Psoas muscle (tissue), 8 donors: ENCODE results near the gene BAHCC1. TPM values are rescaled to one million over a fixed set of nuclear protein-coding genes. Genes with fewer than 3 reads are reported as not detected.
"Not testable (repeated sequence)": the region's sequence is repeated elsewhere in the genome, so short reads cannot be mapped to it uniquely, and the experiment has no call there.

Source experiments
- ATAC-seq, 4 donors: fragments of 200-7000 bp; cut with Tn5 transposase; one replicate each; pipeline ENCODE4 v1.9.1; 2020; ENCODE audit warnings: moderate library complexity in 3 of 4, mild to moderate bottlenecking in 2 of 4
- DNase-seq, 2 donors: peaks; one replicate each; pipeline ENCODE4 v3.0.0-alpha.2; 2020
- H3K27ac ChIP-seq: fragments of 200-600 bp; one replicate; pipeline ENCODE4 v1.8.0; 2022
- H3K27me3 ChIP-seq, 3 donors: fragments of 200-600 bp in 1 of 3; one replicate each; pipeline versions ENCODE4 v1.6.1 to v1.8.0; 2013 to 2022; ENCODE audit warnings: low read length in 2 of 3, mild to moderate bottlenecking in 2 of 3, moderate library complexity in 1 of 3; ENCODE audit not compliant: insufficient read depth in 3 of 3
- H3K36me3 ChIP-seq, 2 donors: fragments of 200-600 bp in 1 of 2; one replicate each; pipeline versions ENCODE4 v1.6.1 to v1.8.0; 2013 to 2022; ENCODE audit warnings: low read depth in 1 of 2, mild to moderate bottlenecking in 1 of 2, moderate library complexity in 1 of 2; ENCODE audit not compliant: insufficient read depth in 1 of 2
- H3K4me1 ChIP-seq: fragments of 200-600 bp; one replicate; pipeline ENCODE4 v1.8.0; 2022
- H3K4me3 ChIP-seq: fragments of 200-600 bp; one replicate; pipeline ENCODE4 v1.8.0; 2022; ENCODE audit warnings: mild to moderate bottlenecking
- H3K9me3 ChIP-seq: fragments of 200-600 bp; one replicate; pipeline ENCODE4 v1.8.0; 2022
- CTCF ChIP-seq: fragments of 200-600 bp; IDR thresholded peaks from one replicate; pipeline ENCODE4 v1.8.0; 2022; ENCODE audit warnings: antibody characterized with exemption
- WGBS, 3 donors: extraction: QIAGEN DNeasy Blood & Tissue Kit; methylation state at CpG; one replicate each; pipeline versions ENCODE4 v1.1.6 to v1.1.7; 2013; 5-methylcytosine and 5-hydroxymethylcytosine counted together
- intact Hi-C, 2 donors: fragments of 100-400 bp; cut with DNase I; formaldehyde crosslinking; loops; one replicate each; pipeline versions ENCODE4 v1.11.0 to v1.14.2; 2022
- polyA plus RNA-seq, 3 donors: library from polyadenylated mRNA; stranded (reverse); fragments of 200-250 nt; gene quantifications; one replicate each; pipeline ENCODE4 v1.2.3, GENCODE V29; 2013
- total RNA-seq, 4 donors: library from RNA; stranded (reverse); fragmentation: NEBNext Ultra II Directional in 2 of 4; extraction: Animal tissue kit (Norgen Biotek cat#: 25700) in 2 of 4; gene quantifications; one replicate each; pipeline versions ENCODE4 v1.2.1 to v1.2.4, GENCODE V29; 2021 to 2023
- donor health status: healthy with polysubstance abuse.
- donor health status: DM: no; HTN: no; CAD: no; lungs with moderate emphysema.
- donor health status: Bipolar disorder and iron deficiency.
- donor health status: healthy.
- donor health status: DM: yes; HTN: yes; CAD: no.
- donor health status: DM: no; HTN: no; CAD: no.
- donor health status: DM: no; HTN: no; CAD: no.
- donor health status: DM: yes; HTN: yes; CAD: no.

BAHCC1 gene
- total and polyA plus RNA-seq, 7 donors = 2.8 to 10.7 (median 6.6) TPM

DNA sequence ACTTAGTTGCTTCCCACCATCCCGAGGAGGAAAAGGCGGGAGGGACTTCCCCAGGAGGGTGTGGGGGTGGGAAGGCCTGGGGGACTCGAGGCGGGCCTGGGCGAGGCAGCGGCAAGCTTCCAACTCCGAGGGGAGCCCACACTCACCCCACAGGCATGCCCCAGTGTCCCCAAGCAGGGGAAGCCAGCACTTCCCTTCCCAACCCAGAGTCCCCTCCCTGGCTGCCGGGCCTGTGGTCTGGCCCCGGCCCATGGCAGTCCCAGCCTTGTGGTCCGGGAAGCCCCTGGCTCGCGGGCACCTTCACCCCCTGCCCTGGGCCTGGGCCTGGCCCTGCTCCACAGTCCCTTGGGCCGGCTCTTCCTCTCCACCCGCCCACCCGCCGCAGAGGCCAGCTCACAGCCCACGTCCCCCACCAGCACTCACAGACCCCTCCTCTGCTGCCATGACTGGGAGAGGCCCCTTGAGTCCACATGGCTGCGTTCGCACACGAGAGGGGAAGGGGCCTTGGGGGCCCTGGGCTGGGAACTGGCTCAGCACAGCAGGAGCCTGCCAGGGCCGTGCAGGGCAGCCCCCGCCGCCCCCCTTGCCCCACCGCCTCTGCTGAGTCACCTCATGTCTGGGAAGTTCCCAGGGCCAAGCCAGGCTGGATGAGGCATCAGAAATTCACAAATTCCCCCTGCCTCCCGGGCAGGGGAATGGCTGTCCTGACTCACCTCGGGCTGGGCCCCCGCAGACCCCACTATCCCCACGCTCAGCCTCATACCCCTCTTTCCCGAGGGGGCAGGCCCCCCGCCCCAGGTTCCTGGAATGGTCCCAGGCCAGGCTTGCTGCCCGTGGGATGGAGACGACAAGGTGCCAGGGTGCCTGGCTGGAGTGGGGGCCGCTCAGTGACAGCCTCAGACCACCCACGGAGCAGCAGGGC, 27.8 kb downstream of the BAHCC1 start:
- Histone ChIP-seq H3K4me1 (peaks cover 69% of the 10 kb centered on the region), H3K27me3 (no peaks in the 10 kb centered on the region), H3K36me3 (no peaks in the 10 kb centered on the region), H3K27ac (peak overlapping the region; percentile 72), H3K4me3 (peak overlapping the region; percentile 37), H3K9me3 (no peaks in the 10 kb centered on the region)
- TF ChIP-seq CTCF = no peak
- ATAC-seq (peak; percentile 38 to 58 (median 44)), DNase-seq (peak; percentile 86 to 89)
- 31 to 46% (median 44%) methylated on average over 23 to 34 of the region's 34 CpGs for WGBS, 3 donors
- intact Hi-C loops = loop anchor here in 1 of 2 donors (5.0 kb wide), 1 partner anchor 54 kb away; no protein-coding TSS in a partner anchor

DNA sequence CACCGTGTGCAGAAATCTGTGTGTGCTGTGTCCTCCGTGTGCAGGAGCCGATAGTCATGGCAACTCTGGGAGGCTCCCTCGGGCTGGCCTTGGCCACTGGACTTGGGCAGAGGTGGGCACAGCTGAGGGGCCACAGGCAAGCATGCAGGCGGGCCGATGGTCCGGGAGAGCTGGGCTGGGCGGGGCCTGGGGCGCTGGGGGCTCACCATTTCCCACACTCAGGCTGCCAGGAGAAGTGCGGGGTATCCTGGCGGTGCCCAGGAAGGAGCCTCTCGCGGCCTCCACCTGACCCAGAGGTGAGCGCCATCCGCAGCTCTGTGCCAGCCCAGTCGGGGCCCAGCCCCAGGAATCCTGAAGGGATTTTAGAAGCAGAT, 28.4 kb downstream of the BAHCC1 start:
- peak overlapping the region; percentile 35 for H3K4me3 ChIP-seq
- WGBS, 3 donors = 66 to 68% (median 67%) methylated on average over 9 to 16 of the region's 16 CpGs
- no peaks in the 10 kb centered on the region for H3K27me3 ChIP-seq
- no peaks in the 10 kb centered on the region for H3K9me3 ChIP-seq
- H3K27ac ChIP-seq = peak overlapping the region; percentile 72
- TF ChIP-seq CTCF = no peak
- intact Hi-C loops = loop anchor here in 1 of 2 donors (5.0 kb wide), 1 partner anchor 54 kb away; no protein-coding TSS in a partner anchor
- no peaks in the 10 kb centered on the region for H3K36me3 ChIP-seq
- peaks cover 70% of the 10 kb centered on the region for H3K4me1 ChIP-seq
- DNase-seq = no peak
- no peak for ATAC-seq

DNA sequence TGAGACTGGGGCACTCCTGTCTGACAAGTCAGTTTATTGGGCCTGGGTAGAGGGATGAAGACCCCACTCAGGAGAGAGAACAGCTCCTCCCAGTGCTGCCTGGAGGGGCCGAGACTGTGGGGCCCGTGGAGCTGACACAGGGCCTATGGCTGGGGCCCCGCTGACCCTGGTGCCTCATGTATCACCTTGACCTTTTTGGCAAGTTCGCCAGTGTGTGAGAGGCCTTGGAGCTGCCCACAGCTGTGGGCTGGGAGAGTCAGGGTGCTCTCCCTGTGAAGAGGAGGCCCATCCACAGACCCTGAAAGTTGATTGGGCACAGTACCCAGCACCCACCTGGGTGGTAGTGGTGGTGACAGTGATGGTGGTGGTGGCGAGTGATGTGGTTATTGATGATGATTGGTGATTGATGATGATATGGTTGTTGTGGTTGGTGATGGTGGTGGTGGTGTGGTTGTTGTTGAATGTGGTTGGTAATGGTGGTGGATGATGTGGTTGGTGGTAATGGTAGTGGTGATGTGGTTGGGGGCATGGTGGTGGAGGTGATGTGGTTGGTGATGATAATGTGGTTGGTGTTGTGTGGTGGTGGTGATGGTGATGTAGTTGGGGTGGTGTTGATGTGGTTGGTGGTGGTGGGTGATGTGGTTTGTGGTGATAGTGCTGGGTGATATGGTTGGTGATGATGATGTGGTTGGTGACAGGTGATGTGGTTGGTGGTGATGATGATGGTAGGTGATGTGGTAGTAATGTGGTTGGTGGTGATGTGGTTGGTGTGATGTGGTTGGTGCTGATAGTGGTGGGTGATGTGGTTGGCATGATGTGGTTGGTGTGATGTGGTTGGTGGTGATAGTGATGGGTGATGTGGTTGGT, 29.1 kb downstream of the BAHCC1 start:
- Histone ChIP-seq H3K9me3 (no peaks in the 10 kb centered on the region), H3K4me1 (peaks cover 72% of the 10 kb centered on the region), H3K36me3 (no peaks in the 10 kb centered on the region), H3K27me3 (no peaks in the 10 kb centered on the region), H3K4me3 (no peak overlapping the region), H3K27ac (no peak overlapping the region)
- 93 to 96% (median 94%) methylated on average over 5 of the region's 5 CpGs for WGBS, 3 donors
- no peak for TF ChIP-seq CTCF
- intact Hi-C loops = loop anchor here in 1 of 2 donors (5.0 kb wide), 1 partner anchor 53 kb away; no protein-coding TSS in a partner anchor
- no peak for ATAC-seq
- DNase-seq = no peak

- H3K4me1 ChIP-seq = peaks cover 77% of the 10 kb centered on the region
- H3K27ac ChIP-seq, H3K9me3 ChIP-seq, ATAC-seq, H3K27me3 ChIP-seq, DNase-seq, H3K36me3 ChIP-seq, intact Hi-C loops, H3K4me3 ChIP-seq: not testable (repeated sequence)
These were observed 29.8 kb downstream of the BAHCC1 start for GRCh38 chr17:81425041-81425440.

DNA sequence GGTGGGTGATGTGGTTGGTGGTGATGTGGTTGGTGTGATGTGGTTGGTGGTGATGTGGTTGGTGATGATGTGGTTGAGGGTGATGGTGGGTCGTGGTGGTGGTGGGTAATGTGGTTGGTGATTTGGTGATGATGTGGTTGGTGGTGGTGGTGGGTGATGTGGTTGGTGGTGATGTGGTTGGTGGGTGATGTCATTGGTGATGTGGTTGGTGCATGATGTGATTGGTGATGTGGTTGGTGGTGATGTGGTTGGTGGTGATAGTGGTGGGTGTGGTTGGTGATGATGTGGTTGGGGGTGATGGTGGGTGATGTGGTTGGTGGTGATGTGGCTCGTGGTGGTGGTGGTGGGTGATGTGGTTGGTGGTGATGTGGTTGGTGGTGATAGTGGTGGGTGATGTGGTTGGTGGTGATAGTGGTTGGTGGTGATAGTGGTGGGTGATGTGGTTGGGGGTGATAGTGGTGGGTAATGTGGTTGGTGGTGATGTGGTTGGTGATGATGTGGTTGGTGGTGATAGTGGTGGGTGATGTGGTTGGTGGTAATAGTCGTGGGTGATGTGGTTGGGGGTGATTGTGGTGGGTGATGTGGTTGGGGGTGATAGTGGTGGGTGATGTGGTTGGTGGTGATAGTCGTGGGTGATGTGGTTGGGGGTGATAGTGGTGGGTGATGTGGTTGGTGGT, 30.6 kb downstream of the BAHCC1 start:
- intact Hi-C loops, H3K9me3 ChIP-seq, DNase-seq, H3K27me3 ChIP-seq, ATAC-seq, H3K36me3 ChIP-seq, H3K27ac ChIP-seq, H3K4me3 ChIP-seq: not testable (repeated sequence)
- 89 to 96% (median 93%) methylated on average over 4 of the region's 4 CpGs for WGBS, 3 donors
- peaks cover 74% of the 10 kb centered on the region for H3K4me1 ChIP-seq
